HG02763 (cell line): ENCODE data around the gene YKT6.
A peak's percentile ranks its signal among the peaks of the same experiment; 100 is the strongest.

Source experiments
- ATAC-seq: cut with Tn5 transposase; IDR thresholded peaks from one replicate; pipeline ENCODE4 v1.9.1; 2021; ENCODE audit warnings: mild to moderate bottlenecking, moderate library complexity; ENCODE audit not compliant: unreplicated experiment

YKT6 gene

GRCh38 chr7:44230286-44230685, 29.5 kb downstream of the YKT6 start:
- ATAC-seq: no peak

GRCh38 chr7:44231088-44231487, 30.3 kb downstream of the YKT6 start:
- no peak for ATAC-seq

DNA sequence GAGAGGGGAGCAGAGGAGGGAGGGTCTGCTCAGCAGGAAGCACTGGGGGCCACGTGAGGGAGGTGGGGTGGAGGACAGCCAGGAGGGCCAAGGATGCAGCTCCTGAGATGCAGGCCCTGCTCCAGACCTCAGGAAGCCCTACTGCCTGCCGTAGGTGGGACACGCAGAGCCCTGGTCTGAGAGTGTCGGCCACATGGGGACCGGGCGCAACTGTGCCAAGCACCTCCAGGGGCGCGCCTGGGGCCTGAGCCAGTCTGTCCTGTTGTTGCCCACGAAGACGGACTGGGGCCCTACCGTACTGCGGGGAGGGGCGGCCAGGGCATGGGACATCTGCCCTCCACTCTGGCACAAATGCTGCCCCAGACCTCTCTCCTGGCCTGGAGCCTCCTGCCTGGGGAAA, 31.6 kb downstream of the YKT6 start:
- no peak for ATAC-seq

DNA sequence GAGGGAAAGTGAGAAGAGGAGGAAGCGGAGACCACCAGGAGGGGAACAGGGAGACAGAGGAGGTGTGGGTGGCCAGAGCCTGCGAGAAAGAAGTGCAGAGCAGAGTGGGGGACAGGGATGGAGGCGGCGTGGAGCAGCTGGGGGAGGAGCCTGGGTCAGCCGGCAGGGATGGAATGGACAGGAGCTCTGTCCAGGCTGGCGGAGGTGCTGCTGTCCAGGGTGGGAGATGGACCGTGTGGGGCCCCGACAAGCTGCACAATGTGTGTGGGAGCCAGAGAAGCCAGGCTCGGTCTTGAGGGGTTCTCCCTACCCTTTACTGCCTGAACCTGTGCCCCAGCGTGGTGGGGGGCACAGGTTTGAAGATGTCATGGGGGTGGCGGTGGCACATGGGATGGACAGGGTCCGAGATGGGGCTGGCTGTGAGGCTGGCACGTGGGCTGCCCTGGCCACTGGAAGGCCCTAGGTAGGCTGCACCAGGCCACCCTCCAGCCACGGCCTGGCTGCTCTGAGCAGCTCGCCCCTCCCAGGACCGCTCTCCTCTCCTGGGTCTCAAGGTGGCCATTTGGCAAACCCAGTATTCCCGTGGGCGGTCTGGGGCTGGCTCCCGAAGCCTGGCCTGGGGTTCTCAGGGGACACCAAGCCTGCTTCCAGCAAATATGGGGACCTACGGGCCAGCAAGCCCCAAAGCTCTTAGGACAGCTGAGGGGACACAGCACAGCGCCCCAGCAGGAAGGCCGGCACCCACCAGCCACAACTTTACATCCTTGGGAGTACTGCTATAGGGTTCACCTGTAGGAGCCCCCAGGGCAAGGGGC, 32.3 kb downstream of the YKT6 start:
- no peak for ATAC-seq

DNA sequence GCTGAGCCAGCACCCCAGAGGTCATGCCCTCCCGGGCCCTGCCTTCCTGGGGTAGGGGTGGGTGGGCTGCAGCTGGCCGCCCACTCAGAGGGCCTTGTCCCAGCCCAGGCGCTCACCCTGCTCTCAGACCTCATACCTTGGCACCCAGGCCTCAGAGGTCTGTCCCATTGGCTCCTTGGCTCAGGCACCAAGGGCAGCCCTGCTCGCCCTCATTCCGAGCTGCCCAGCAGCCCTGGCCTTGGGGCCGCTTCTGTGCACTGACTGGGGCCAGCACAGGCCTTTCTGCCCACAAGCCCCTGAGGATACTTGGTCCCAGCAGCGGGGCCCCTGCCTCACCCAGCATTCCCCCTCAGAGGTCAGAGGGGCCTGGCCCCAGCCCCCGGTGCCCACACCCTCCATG, 34.3 kb downstream of the YKT6 start:
- ATAC-seq: no peak

DNA sequence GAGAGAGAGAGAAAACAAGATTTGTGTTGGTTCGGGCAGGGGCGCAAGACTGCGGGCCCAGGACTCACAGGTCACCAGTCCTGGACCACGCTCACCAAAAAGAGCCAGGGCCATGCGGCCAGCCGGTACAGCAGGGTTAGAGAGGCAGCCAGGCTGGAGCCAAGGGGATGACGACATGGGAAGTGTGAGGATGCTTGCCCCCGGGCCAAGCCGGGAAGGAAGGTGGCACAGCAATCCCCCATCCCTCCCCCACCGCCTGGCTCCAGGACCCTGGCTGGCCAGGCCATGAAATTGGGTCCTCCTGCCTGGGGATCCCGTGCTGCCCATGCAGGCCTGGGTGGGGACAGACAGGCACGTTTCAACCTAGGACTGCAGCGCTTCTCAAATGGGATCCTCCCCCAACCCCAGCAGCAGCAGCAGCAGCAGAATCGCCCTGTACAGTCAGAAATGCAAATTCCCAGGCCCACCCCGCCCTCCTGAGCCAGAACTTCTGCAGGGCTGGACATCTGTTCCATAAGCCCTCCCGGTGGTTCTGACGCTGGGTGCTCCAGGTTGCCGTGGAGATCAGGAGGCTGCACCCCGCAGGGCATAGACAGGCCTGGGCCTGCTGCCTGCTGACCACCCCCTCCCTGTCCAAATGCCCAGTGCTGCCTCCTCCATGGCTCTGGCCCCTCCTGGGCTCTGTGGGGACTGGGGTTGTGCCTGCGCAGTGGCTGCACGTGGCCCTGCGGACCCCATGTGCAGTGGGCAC, 35.0 kb downstream of the YKT6 start:
- ATAC-seq: no peak

GRCh38 chr7:44236333-44236728, 35.6 kb downstream of the YKT6 start:
- no peak for ATAC-seq

GRCh38 chr7:44237696-44238095, 36.9 kb downstream of the YKT6 start:
- ATAC-seq: no peak

GRCh38 chr7:44238116-44238695, 37.4 kb downstream of the YKT6 start:
- ATAC-seq: no peak

- ATAC-seq: no peak
Measured at GRCh38 chr7:44239361-44239760, 38.6 kb downstream of the YKT6 start.

GRCh38 chr7:44240376-44240775, 39.6 kb downstream of the YKT6 start:
- ATAC-seq: no peak

DNA sequence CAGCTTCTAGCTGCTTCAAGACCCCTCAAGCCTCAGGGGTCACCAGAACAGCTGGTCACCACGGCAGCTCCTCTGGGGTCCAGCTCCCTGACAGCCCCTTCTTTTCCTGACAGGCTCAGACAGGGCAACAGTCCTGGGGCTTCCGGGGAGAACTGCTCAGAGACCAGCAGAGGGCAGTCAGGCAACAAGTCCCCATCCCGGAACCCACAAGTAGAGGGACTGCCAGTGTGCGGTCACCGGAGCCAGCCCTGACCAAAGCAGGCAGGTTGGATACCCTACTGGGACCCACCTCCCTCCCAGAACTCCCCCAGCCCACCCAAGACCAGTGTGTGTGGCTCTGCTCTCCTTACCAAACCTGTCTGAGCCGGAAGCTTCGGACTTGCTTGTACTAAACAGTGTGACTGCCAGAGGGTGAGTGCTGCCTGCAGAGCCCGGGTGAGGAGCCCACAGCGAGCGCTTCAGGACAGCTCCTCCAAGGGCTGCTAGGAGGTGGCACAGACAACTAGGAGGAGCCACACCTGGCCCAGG, 40.3 kb downstream of the YKT6 start:
- peak; percentile 59 for ATAC-seq

- ATAC-seq: no peak
Measured at GRCh38 chr7:44242091-44242490, 41.3 kb downstream of the YKT6 start.

- no peak for ATAC-seq
Measured at GRCh38 chr7:44244282-44244681, 43.5 kb downstream of the YKT6 start.

GRCh38 chr7:44246396-44247113, 45.8 kb downstream of the YKT6 start:
- no peak for ATAC-seq

- no peak for ATAC-seq
Measured at GRCh38 chr7:44247868-44248651, 47.3 kb downstream of the YKT6 start.

DNA sequence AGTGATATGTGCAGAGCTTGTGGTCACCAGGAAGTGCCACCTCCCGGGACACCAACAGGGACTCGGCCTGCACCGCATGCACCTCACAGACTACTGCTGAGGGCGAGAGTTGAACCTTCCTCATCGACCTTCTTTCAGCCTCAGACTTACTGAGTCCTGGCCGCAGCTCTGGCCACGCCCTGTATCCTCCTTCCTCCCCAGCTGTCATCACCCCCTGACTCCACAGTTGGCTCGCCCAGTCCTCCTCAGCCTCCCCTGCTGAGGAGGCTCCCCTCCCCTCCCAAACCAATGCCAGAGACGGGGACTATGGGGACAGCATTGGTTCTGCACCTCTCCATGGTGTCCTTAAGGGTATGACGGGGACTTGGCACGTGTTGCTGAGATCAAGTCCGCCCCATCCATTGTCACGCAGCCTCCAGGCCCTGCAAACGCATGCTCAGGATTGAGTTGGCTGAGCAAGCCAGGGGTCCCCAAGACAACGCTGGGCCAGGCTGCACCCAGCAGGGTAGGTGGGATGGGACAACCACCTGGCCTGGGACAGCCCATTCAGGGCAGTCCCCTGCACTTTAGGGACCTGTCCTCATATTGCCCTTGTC, 49.0 kb downstream of the YKT6 start:
- ATAC-seq: no peak

GRCh38 chr7:44251269-44251668, 50.5 kb downstream of the YKT6 start:
- ATAC-seq: no peak

- no peak for ATAC-seq
Measured at GRCh38 chr7:44251881-44252280, 51.1 kb downstream of the YKT6 start.

GRCh38 chr7:44256459-44256858, 55.7 kb downstream of the YKT6 start:
- no peak for ATAC-seq
